Loucy (cell line): Measurements from ENCODE around the gene FABP7.
A peak's percentile ranks its signal among the peaks of the same experiment; 100 is the strongest.

Experiments used
- H2AFZ ChIP-seq: fragments of 200-600 bp; sonication (generic); 2 replicates; pipeline ENCODE4 v1.6.0; 2016; ENCODE audit warnings: antibody characterized with exemption, mild to moderate bottlenecking, low read length, moderate library complexity
- H3F3A ChIP-seq: fragments of 200-600 bp; 2 replicates; pipeline ENCODE4 v1.6.0; 2016; ENCODE audit warnings: antibody characterized with exemption, low read depth, mild to moderate bottlenecking
- H3K27me3 ChIP-seq: fragments of 200-600 bp; sonication (generic); 2 replicates; pipeline ENCODE4 v1.6.1; 2014; ENCODE audit warnings: low read length, mild to moderate bottlenecking; ENCODE audit not compliant: insufficient read depth, poor library complexity, severe bottlenecking
- H3K36me3 ChIP-seq: fragments of 200-600 bp; sonication (generic); 2 replicates; pipeline ENCODE4 v1.6.1; 2016; ENCODE audit warnings: low read length; ENCODE audit not compliant: insufficient read depth
- H3K4me1 ChIP-seq: fragments of 200-600 bp; sonication (generic); 2 replicates; pipeline ENCODE4 v1.5.1; 2014; ENCODE audit warnings: low read length, mild to moderate bottlenecking; ENCODE audit not compliant: insufficient read depth, poor library complexity, severe bottlenecking
- H3K4me2 ChIP-seq: fragments of 200-600 bp; sonication (generic); 2 replicates; pipeline ENCODE4 v1.6.0; 2014; ENCODE audit warnings: antibody characterized with exemption, low read length, low read depth, mild to moderate bottlenecking; ENCODE audit not compliant: poor library complexity, severe bottlenecking
- H3K4me3 ChIP-seq: fragments of 200-600 bp; sonication (generic); 2 replicates; pipeline ENCODE4 v1.5.1; 2014; ENCODE audit warnings: low read length, mild to moderate bottlenecking, mixed read lengths; ENCODE audit not compliant: poor library complexity, severe bottlenecking
- H3K79me2 ChIP-seq: fragments of 200-600 bp; sonication (generic); 2 replicates; pipeline ENCODE4 v1.6.1; 2014; ENCODE audit warnings: low read length; ENCODE audit not compliant: insufficient read depth
- H3K9ac ChIP-seq: fragments of 200-600 bp; sonication (generic); 2 replicates; pipeline ENCODE4 v1.6.0; 2014; ENCODE audit warnings: mild to moderate bottlenecking, low read depth, low read length, moderate library complexity; ENCODE audit not compliant: poor library complexity, severe bottlenecking
- H3K9me2 ChIP-seq: fragments of 200-600 bp; sonication (generic); replicated peaks from 2 replicates; pipeline ENCODE4 v1.6.1; 2016; ENCODE audit warnings: low read depth, low read length, mixed read lengths
- H3K9me3 ChIP-seq: fragments of 200-600 bp; sonication (generic); 2 replicates; pipeline ENCODE4 v1.6.1; 2014; ENCODE audit warnings: mild to moderate bottlenecking, antibody characterized with exemption, low read length, low read depth; ENCODE audit not compliant: insufficient read depth
- H4K20me1 ChIP-seq: fragments of 200-600 bp; sonication (generic); 2 replicates; pipeline ENCODE4 v1.6.0; 2014; ENCODE audit warnings: antibody characterized with exemption, low read length, mild to moderate bottlenecking; ENCODE audit not compliant: insufficient read depth, poor library complexity, severe bottlenecking
- EZH2phosphoT487 ChIP-seq: fragments of 200-600 bp; IDR thresholded peaks from 2 replicates; pipeline ENCODE4 v1.6.1; 2018; ENCODE audit warnings: antibody characterized with exemption, mild to moderate bottlenecking, moderate library complexity, borderline replicate concordance
- TF ChIP-seq, protein P1 (sequence below): fragments of 200-600 bp; sonication (generic); conservative IDR thresholded peaks from 2 replicates; pipeline ENCODE4 v1.5.1; 2014; ENCODE audit warnings: mild to moderate bottlenecking, antibody characterized with exemption, low read length

Gene FABP7

DNA sequence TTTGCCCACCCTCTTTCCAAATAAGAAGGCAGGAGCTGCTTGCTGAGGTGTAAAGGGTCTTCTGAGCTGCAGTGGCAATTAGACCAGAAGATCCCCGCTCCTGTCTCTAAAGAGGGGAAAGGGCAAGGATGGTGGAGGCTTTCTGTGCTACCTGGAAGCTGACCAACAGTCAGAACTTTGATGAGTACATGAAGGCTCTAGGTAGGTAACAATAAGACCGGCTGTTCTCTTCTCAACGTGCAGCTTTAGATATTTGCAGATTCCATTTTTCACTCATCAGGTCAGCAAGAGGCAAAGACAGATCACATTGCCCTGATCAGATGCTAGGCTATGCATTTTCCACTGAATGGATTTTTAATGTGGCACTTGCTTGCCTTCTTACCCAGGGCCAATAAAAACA, at the start of gene FABP7:
FABP7 (plus strand) TSS at position 50 of the 400 bp plus-strand sequence; CDS start at position 129, 79 bp downstream.
- TF ChIP-seq, protein P1, sequence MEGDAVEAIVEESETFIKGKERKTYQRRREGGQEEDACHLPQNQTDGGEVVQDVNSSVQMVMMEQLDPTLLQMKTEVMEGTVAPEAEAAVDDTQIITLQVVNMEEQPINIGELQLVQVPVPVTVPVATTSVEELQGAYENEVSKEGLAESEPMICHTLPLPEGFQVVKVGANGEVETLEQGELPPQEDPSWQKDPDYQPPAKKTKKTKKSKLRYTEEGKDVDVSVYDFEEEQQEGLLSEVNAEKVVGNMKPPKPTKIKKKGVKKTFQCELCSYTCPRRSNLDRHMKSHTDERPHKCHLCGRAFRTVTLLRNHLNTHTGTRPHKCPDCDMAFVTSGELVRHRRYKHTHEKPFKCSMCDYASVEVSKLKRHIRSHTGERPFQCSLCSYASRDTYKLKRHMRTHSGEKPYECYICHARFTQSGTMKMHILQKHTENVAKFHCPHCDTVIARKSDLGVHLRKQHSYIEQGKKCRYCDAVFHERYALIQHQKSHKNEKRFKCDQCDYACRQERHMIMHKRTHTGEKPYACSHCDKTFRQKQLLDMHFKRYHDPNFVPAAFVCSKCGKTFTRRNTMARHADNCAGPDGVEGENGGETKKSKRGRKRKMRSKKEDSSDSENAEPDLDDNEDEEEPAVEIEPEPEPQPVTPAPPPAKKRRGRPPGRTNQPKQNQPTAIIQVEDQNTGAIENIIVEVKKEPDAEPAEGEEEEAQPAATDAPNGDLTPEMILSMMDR, result no peak
- TF ChIP-seq EZH2phosphoT487, result no peak
- H3K9ac ChIP-seq, result no peak within 1 kb of the TSS

DNA sequence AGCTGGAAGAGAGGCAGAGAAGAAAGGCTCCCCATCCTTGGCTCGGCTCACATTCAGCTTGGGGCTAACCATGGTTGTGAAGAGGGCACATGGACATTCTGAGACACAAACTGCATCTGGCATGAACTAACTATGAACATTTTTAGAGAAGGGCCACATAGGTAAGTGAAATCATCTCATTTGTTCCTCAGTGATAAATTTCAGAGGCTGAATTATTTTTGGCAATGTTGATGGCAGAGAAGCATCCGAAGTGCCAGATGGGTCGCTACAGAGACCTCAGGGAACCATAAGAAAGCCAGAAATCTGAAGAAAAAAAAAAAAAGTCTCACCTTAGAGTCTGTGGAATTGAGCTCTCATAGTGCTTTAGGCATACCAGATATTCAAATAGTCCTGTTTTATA, 49.2 kb upstream of the FABP7 start:
- Histone ChIP-seq H3K9me2 (no peaks in the 10 kb centered on the region), H3F3A (no peaks in the 10 kb centered on the region), H3K9me3 (no peaks in the 10 kb centered on the region), H3K36me3 (no peaks in the 10 kb centered on the region), H2AFZ (no peak overlapping the region), H3K9ac (no peak overlapping the region), H3K79me2 (no peaks in the 10 kb centered on the region), H3K4me1 (no peaks in the 10 kb centered on the region), H3K4me2 (no peak overlapping the region), H3K27me3 (no peaks in the 10 kb centered on the region), H3K4me3 (no peak overlapping the region), H4K20me1 (no peaks in the 10 kb centered on the region)
- TF ChIP-seq EZH2phosphoT487, result no peak
- TF ChIP-seq, protein P1, result no peak

More for the DNA sequence above, at the start of gene FABP7:
- no peaks in the 10 kb centered on the region for H3F3A ChIP-seq
- H3K27me3 ChIP-seq, result no peaks in the 10 kb centered on the region
- no peaks in the 10 kb centered on the region for H3K9me3 ChIP-seq
- H3K79me2 ChIP-seq, result no peaks in the 10 kb centered on the region
- H4K20me1 ChIP-seq, result no peaks in the 10 kb centered on the region
- no peak within 1 kb of the TSS for H2AFZ ChIP-seq
- H3K4me1 ChIP-seq, result no peaks in the 10 kb centered on the region
- no peaks in the 10 kb centered on the region for H3K9me2 ChIP-seq
- no peak within 1 kb of the TSS for H3K4me2 ChIP-seq
- no peak within 1 kb of the TSS for H3K4me3 ChIP-seq
- H3K36me3 ChIP-seq, result no peaks in the 10 kb centered on the region

GRCh38 chr6:122730775-122731386, 48.6 kb upstream of the FABP7 start:
- H3K9ac ChIP-seq, result no peak overlapping the region
- H3F3A ChIP-seq, result no peaks in the 10 kb centered on the region
- H3K9me2 ChIP-seq, result no peaks in the 10 kb centered on the region
- no peak overlapping the region for H2AFZ ChIP-seq
- no peaks in the 10 kb centered on the region for H3K27me3 ChIP-seq
- H3K9me3 ChIP-seq, result no peaks in the 10 kb centered on the region
- H3K4me1 ChIP-seq, result no peaks in the 10 kb centered on the region
- no peak overlapping the region for H3K4me3 ChIP-seq
- H4K20me1 ChIP-seq, result no peaks in the 10 kb centered on the region
- H3K79me2 ChIP-seq, result no peaks in the 10 kb centered on the region
- no peaks in the 10 kb centered on the region for H3K36me3 ChIP-seq
- TF ChIP-seq EZH2phosphoT487, result no peak
- TF ChIP-seq, protein P1, result peak; percentile 87
- no peak overlapping the region for H3K4me2 ChIP-seq
